ENCODE data around the gene NOL12. TPM values are rescaled to one million over a fixed set of nuclear protein-coding genes. Genes with fewer than 3 reads are reported as not detected.
A peak's percentile ranks its signal among the peaks of the same experiment; 100 is the strongest.

NOL12 gene
- total RNA-seq, 4 donors from 2014 or later, result 44.1 to 143 (median 57.2) TPM

GRCh38 chr22:37681556-37682049 lies 4.5 kb upstream of the NOL12 start:
- TF ChIP-seq CTCF (IDR thresholded peaks at IDR 0.05) (peak; percentile 89 to 94 (median 91)), POLR2AphosphoS5 (IDR thresholded peaks at IDR 0.05) (peak in 1 of 3 donors; percentile 15), EP300 (IDR thresholded peaks at IDR 0.05; ENCODE audit: low read depth) (no peak), POLR2A (IDR thresholded peaks at IDR 0.05) (no peak)
- intact Hi-C loops (cut with DNase I; ENCODE audit: low total_unique reads), result loop anchor here (1.0 kb wide), 1 partner anchor 38 kb away; no protein-coding TSS in a partner anchor
- Histone ChIP-seq H3K36me3 (no peaks in the 10 kb centered on the region), H3K4me3 (no peak overlapping the region), H3K27me3 (no peaks in the 10 kb centered on the region), H3K27ac (peak overlapping the region; percentile 5 to 59 (median 28)), H3K9me3 (no peaks in the 10 kb centered on the region), H3K4me1 (peaks cover 8 to 47% (median 30%) of the 10 kb centered on the region in 4 donors)
- WGBS, 2 donors (ENCODE audit: low coverage in 1 of 2), result 14% methylated on average over 6 of the region's 6 CpGs; no CpG with 5 or more reads in 1 of the 2 donors
- in situ Hi-C loops (cut with MboI; ENCODE audit: low pct_ligation_motif_present in 1 of 4, low pct_unique_long_range_greater_than_20kb in 1 of 4, low sequenced_read_pairs in 3 of 4), result loop anchor here in 3 of 4 donors (5.0 to 25.0 kb wide), 3 partner anchors 39 to 106 kb away; no protein-coding TSS in a partner anchor
- DNase-seq, result peak; percentile 87

- H3K36me3 ChIP-seq, result no peaks in the 10 kb centered on the region
- no peaks in the 10 kb centered on the region for H3K27me3 ChIP-seq
- intact Hi-C loops (cut with DNase I; ENCODE audit: low total_unique reads) (loop anchor here (5.0 kb wide), 1 partner anchor 102 kb away; no protein-coding TSS in a partner anchor), in situ Hi-C loops (cut with MboI; ENCODE audit: low pct_ligation_motif_present in 1 of 4, low pct_unique_long_range_greater_than_20kb in 1 of 4, low sequenced_read_pairs in 3 of 4) (loop anchor here in 3 of 4 donors (5.0 to 25.0 kb wide), 3 partner anchors 43 to 102 kb away; no protein-coding TSS in a partner anchor)
- peak overlapping the region; percentile 86 to 95 (median 90) for H3K27ac ChIP-seq
- TF ChIP-seq POLR2A (IDR thresholded peaks at IDR 0.05), result peak; percentile 53
- TF ChIP-seq POLR2AphosphoS5 (IDR thresholded peaks at IDR 0.05), result peak; percentile 36 to 78 (median 51)
- no peak for TF ChIP-seq EP300 (IDR thresholded peaks at IDR 0.05; ENCODE audit: low read depth)
- TF ChIP-seq CTCF (IDR thresholded peaks at IDR 0.05), result no peak
- H3K9me3 ChIP-seq, result no peaks in the 10 kb centered on the region
- 48 to 58% methylated on average over 3 to 16 of the region's 16 CpGs for WGBS, 2 donors (ENCODE audit: low coverage in 1 of 2)
- DNase-seq, result peak; percentile 78
- no peak overlapping the region for H3K4me3 ChIP-seq
- peaks cover 9 to 57% (median 40%) of the 10 kb centered on the region in 4 donors for H3K4me1 ChIP-seq
Observed at GRCh38 chr22:37684803-37685615, 1.1 kb upstream of the NOL12 start.

GRCh38 chr22:37690407-37690806 lies 4.3 kb downstream of the NOL12 start:
- Histone ChIP-seq H3K4me1 (peaks cover 7 to 40% (median 34%) of the 10 kb centered on the region in 4 donors), H3K36me3 (peaks cover 0 to 27% (median 8%) of the 10 kb centered on the region in 4 donors), H3K27me3 (no peaks in the 10 kb centered on the region), H3K27ac (peak overlapping the region in 3 of 4 donors; percentile 85 to 95 (median 88)), H3K4me3 (no peak overlapping the region), H3K9me3 (no peaks in the 10 kb centered on the region)
- DNase-seq, result no peak
- in situ Hi-C loops (cut with MboI; ENCODE audit: low pct_ligation_motif_present in 1 of 4, low pct_unique_long_range_greater_than_20kb in 1 of 4, low sequenced_read_pairs in 3 of 4) (loop anchor here in 1 of 4 donors (25.0 kb wide), 1 partner anchor 97 kb away; no protein-coding TSS in a partner anchor), intact Hi-C loops (cut with DNase I; ENCODE audit: low total_unique reads) (no loop called here)
- 94 to 100% methylated on average over 1 to 7 of the region's 7 CpGs for WGBS, 2 donors (ENCODE audit: low coverage in 1 of 2)
- TF ChIP-seq CTCF (IDR thresholded peaks at IDR 0.05) (no peak), POLR2AphosphoS5 (IDR thresholded peaks at IDR 0.05) (no peak), POLR2A (IDR thresholded peaks at IDR 0.05) (no peak)

GRCh38 chr22:37690901-37691504 lies 4.9 kb downstream of the NOL12 start:
- peaks cover 0 to 27% (median 8%) of the 10 kb centered on the region in 4 donors for H3K36me3 ChIP-seq
- no peak overlapping the region for H3K27ac ChIP-seq
- in situ Hi-C loops (cut with MboI; ENCODE audit: low pct_ligation_motif_present in 1 of 4, low pct_unique_long_range_greater_than_20kb in 1 of 4, low sequenced_read_pairs in 3 of 4), result loop anchor here in 1 of 4 donors (25.0 kb wide), 1 partner anchor 96 kb away; no protein-coding TSS in a partner anchor
- intact Hi-C loops (cut with DNase I; ENCODE audit: low total_unique reads), result no loop called here
- peaks cover 7 to 40% (median 32%) of the 10 kb centered on the region in 4 donors for H3K4me1 ChIP-seq
- 94% methylated on average over 18 of the region's 18 CpGs; no CpG with 5 or more reads in 1 of the 2 donors for WGBS, 2 donors (ENCODE audit: low coverage in 1 of 2)
- TF ChIP-seq CTCF (IDR thresholded peaks at IDR 0.05) (no peak), POLR2A (IDR thresholded peaks at IDR 0.05) (no peak), POLR2AphosphoS5 (IDR thresholded peaks at IDR 0.05) (no peak), EP300 (IDR thresholded peaks at IDR 0.05; ENCODE audit: low read depth) (no peak)
- no peak overlapping the region for H3K4me3 ChIP-seq
- no peaks in the 10 kb centered on the region for H3K27me3 ChIP-seq
- no peak for DNase-seq
- H3K9me3 ChIP-seq, result no peaks in the 10 kb centered on the region
